Breast epithelium (tissue), 3 donors: ENCODE results near the gene HEATR9.

ENCODE experiments used
- CTCF ChIP-seq, 3 donors: fragments of 450-650 bp; IDR thresholded peaks; one replicate each; pipeline ENCODE4 v1.5.1; 2016 to 2017; ENCODE audit warnings: antibody characterized with exemption in 3 of 3, mild to moderate bottlenecking in 3 of 3, moderate library complexity in 3 of 3
- POLR2A ChIP-seq: fragments of 450-650 bp; IDR thresholded peaks from one replicate; pipeline ENCODE4 v1.6.1; 2016; ENCODE audit warnings: antibody characterized with exemption, mild to moderate bottlenecking, moderate library complexity
- POLR2AphosphoS5 ChIP-seq, 3 donors: sonication (generic); formaldehyde crosslinking; IDR thresholded peaks; one replicate each; pipeline ENCODE4 v1.6.1; 2017; ENCODE audit warnings: antibody characterized with exemption in 3 of 3

GRCh38 chr17:35906191-35906925 lies 37.7 kb upstream of the HEATR9 start:
- TF ChIP-seq CTCF (IDR thresholded peaks at IDR 0.05): no peak
- TF ChIP-seq POLR2AphosphoS5 (IDR thresholded peaks at IDR 0.05): no peak
- TF ChIP-seq POLR2A: no peak
